Neuron (in vitro differentiated cells): ENCODE data around the gene PLEKHJ1.

ENCODE experiments used
- H2AFZ ChIP-seq: one replicate; pipeline ENCODE4 v1.6.1; 2013; ENCODE audit warnings: low read depth, mild to moderate bottlenecking, inconsistent platforms, low read length, moderate library complexity
- H3K27me3 ChIP-seq: one replicate; pipeline ENCODE4 v1.6.1; 2013; ENCODE audit warnings: low read length; ENCODE audit not compliant: insufficient read depth
- H3K36me3 ChIP-seq: one replicate; pipeline ENCODE4 v1.6.1; 2013; ENCODE audit warnings: low read length; ENCODE audit not compliant: insufficient read depth
- H3K4me1 ChIP-seq: one replicate; pipeline ENCODE4 v1.6.1; 2013; ENCODE audit warnings: low read length; ENCODE audit not compliant: insufficient read depth
- H3K4me3 ChIP-seq: 2 replicates; pipeline ENCODE4 v1.5.1; 2013; ENCODE audit warnings: mild to moderate bottlenecking, low read length, moderate library complexity
- H3K9me3 ChIP-seq: one replicate; pipeline ENCODE4 v1.6.1; 2013; ENCODE audit warnings: low read length

Gene PLEKHJ1

GRCh38 chr19:2274931-2275535 is 38.9 kb upstream of the PLEKHJ1 start:
- no peaks in the 10 kb centered on the region for H3K9me3 ChIP-seq
- H3K36me3 ChIP-seq = peaks cover 22% of the 10 kb centered on the region
- no peaks in the 10 kb centered on the region for H3K27me3 ChIP-seq
- no peak overlapping the region for H2AFZ ChIP-seq
- peaks cover 22% of the 10 kb centered on the region for H3K4me1 ChIP-seq
- H3K4me3 ChIP-seq = no peak overlapping the region

DNA sequence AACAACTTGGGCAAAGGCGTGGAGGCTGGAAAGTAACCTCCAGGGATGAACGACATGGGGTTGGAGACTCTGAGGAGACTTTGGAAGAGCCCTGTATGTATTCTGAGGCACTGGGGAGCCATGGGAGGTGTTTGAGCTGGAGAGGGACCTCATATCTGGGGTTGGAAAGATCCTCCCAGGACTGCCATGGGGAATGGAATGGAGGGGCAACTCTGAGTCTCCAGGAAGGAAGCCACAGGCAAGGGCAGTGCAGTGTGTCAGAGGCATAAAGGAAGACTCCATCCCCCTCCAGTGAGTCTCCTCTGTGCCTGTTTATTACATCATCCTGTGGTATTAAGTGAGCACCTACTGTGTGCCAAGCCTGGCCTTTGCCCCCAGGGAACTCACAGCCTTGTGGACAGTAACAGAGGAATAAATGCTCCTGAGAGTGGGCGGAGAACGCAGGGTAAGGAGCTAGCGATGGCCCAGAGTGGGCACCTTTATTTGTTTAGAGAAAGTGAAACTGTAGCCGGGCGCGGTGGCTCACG is 38.1 kb upstream of the PLEKHJ1 start:
- peaks cover 22% of the 10 kb centered on the region for H3K36me3 ChIP-seq
- H3K9me3 ChIP-seq = no peaks in the 10 kb centered on the region
- peaks cover 22% of the 10 kb centered on the region for H3K4me1 ChIP-seq
- no peak overlapping the region for H3K4me3 ChIP-seq
- H3K27me3 ChIP-seq = no peaks in the 10 kb centered on the region
- H2AFZ ChIP-seq = no peak overlapping the region

DNA sequence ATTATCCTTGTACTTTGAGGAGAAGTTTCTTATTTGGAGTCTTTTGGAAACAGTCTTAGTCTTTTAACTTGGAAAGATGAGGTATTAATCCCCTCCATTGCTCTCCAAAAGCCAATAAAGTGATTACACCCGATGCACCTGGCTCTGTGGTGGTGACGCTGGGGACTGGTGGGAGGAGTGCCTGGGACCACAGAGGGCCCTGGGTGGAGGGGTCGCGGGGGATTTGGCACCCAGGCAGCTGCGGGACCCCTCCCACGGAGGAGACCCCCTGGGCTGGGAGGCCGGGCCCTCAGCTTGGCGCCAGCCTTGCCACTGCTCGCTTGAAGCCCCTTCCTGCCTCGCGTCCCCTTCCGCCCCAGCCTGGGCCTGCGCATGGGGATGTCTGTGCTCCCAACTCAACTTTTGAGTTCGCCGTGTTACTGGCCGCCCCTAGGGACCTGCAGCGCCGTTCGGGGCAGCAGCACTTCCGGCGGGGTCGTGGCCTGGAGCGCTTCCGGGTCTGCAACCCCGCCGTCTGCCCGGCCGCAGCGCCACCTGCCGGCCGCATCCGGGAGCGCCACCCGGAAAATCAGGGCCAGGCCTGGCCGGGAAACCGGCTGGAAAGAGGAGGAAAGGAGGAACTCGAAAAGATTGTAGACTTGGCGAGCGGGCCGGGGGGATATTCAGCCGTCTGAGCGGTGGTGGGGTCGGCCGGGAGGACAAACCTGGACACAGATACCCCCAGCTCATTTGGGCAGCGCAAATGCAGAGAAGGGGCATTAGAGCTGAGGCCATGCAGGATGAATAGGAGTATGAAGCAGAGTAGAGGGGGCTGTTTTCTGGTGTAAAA is 37.4 kb upstream of the PLEKHJ1 start:
- Histone ChIP-seq H3K4me1 (peaks cover 24% of the 10 kb centered on the region), H3K9me3 (no peaks in the 10 kb centered on the region), H3K27me3 (no peaks in the 10 kb centered on the region), H3K4me3 (peak overlapping the region; percentile 23), H3K36me3 (peaks cover 22% of the 10 kb centered on the region), H2AFZ (no peak overlapping the region)

- no peaks in the 10 kb centered on the region for H3K9me3 ChIP-seq
- no peaks in the 10 kb centered on the region for H3K27me3 ChIP-seq
- H3K4me1 ChIP-seq = peaks cover 25% of the 10 kb centered on the region
- no peak overlapping the region for H2AFZ ChIP-seq
- peaks cover 22% of the 10 kb centered on the region for H3K36me3 ChIP-seq
- H3K4me3 ChIP-seq = peak overlapping the region; percentile 96
These were observed 35.3 kb upstream of the PLEKHJ1 start for GRCh38 chr19:2271234-2272103.

DNA sequence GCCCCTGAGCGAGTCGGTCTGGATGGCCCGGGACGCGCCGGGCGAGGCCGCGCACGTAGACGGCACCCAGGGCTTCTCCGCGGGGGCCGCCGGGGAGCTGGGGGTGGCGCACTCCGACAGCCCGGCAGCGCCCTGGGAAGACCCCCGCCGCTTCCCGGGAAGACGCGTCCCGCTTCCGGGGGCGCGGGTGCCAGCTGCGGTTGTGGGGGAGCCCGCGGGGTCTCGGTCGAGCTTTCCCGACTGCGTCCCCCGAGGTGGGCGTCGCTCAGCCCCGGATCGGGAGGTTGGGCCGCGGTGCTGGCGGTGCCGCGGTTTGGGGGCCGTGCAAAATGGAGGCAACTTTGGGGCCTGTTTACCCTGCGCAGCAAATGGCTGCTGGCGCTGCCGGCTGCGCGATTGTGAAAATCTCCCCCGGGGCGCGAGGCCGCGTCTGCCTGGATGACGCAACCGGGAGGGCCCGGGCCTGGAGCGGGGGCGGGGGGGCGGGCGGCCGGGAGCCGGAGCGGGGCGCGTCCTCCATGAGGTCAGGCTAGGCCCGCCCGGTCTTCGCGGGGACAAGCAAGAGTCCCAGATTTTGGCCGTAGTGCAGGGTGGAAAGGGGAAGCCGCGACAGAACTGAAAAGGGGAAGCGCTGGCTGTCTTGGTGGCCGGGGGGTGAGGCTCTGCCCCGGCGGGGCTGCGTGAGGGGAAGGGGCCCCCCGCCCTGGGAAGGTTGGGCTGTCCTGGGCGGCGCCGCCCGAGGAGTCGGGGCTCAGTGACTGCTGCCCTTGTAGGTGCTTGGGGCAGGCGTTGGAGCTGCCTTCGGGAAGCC is 34.5 kb upstream of the PLEKHJ1 start:
- Histone ChIP-seq H2AFZ (no peak overlapping the region), H3K27me3 (no peaks in the 10 kb centered on the region), H3K36me3 (peaks cover 22% of the 10 kb centered on the region), H3K4me3 (peak overlapping the region; percentile 96), H3K9me3 (no peaks in the 10 kb centered on the region), H3K4me1 (peaks cover 25% of the 10 kb centered on the region)

GRCh38 chr19:2270157-2270422 is 34.0 kb upstream of the PLEKHJ1 start:
- H3K9me3 ChIP-seq = no peaks in the 10 kb centered on the region

GRCh38 chr19:2269244-2270156 is 33.4 kb upstream of the PLEKHJ1 start:
- peak overlapping the region; percentile 88 for H2AFZ ChIP-seq
- H3K4me1 ChIP-seq = peaks cover 21% of the 10 kb centered on the region
- no peaks in the 10 kb centered on the region for H3K27me3 ChIP-seq
- H3K4me3 ChIP-seq = peak overlapping the region; percentile 96
- H3K36me3 ChIP-seq = peaks cover 22% of the 10 kb centered on the region
- no peaks in the 10 kb centered on the region for H3K9me3 ChIP-seq

More at GRCh38 chr19:2270157-2270422, 34.0 kb upstream of the PLEKHJ1 start:
- no peak overlapping the region for H2AFZ ChIP-seq
- H3K4me1 ChIP-seq = peaks cover 21% of the 10 kb centered on the region
- peaks cover 22% of the 10 kb centered on the region for H3K36me3 ChIP-seq
- H3K4me3 ChIP-seq = peak overlapping the region; percentile 96
- H3K27me3 ChIP-seq = no peaks in the 10 kb centered on the region

GRCh38 chr19:2268861-2269243 is 32.7 kb upstream of the PLEKHJ1 start:
- peaks cover 19% of the 10 kb centered on the region for H3K4me1 ChIP-seq
- peak overlapping the region; percentile 88 for H2AFZ ChIP-seq

DNA sequence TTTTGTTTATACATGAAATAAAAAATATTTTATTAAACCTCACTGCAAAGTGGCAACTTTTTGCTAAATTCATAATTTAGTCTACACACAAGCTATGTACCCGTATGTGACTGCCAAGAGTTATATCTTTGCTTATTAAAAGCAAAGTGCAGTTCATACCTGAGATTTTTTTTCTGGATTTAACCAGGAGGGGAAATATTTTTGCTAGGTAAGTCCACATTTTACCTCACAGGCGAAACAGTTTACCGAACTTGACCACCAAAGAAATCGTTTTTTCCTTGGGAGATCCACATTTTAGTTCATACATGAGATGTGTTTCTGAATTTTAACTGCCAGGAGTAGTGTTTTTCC is 32.3 kb upstream of the PLEKHJ1 start:
- Histone ChIP-seq H3K36me3 (peaks cover 18% of the 10 kb centered on the region), H3K27me3 (no peaks in the 10 kb centered on the region), H3K4me1 (peaks cover 17% of the 10 kb centered on the region), H2AFZ (peak overlapping the region; percentile 88), H3K9me3 (no peaks in the 10 kb centered on the region), H3K4me3 (peak overlapping the region; percentile 90)

More at GRCh38 chr19:2268861-2269243, 32.7 kb upstream of the PLEKHJ1 start:
- Histone ChIP-seq H3K36me3 (peaks cover 20% of the 10 kb centered on the region), H3K9me3 (no peaks in the 10 kb centered on the region), H3K27me3 (no peaks in the 10 kb centered on the region), H3K4me3 (peak overlapping the region; percentile 90)

- H3K9me3 ChIP-seq = no peaks in the 10 kb centered on the region
- H3K4me1 ChIP-seq = peaks cover 6% of the 10 kb centered on the region
- peaks cover 3% of the 10 kb centered on the region for H3K36me3 ChIP-seq
- H3K27me3 ChIP-seq = no peaks in the 10 kb centered on the region
- H3K4me3 ChIP-seq = no peak overlapping the region
- H2AFZ ChIP-seq = no peak overlapping the region
These were observed 30.3 kb upstream of the PLEKHJ1 start for GRCh38 chr19:2266183-2266993.

DNA sequence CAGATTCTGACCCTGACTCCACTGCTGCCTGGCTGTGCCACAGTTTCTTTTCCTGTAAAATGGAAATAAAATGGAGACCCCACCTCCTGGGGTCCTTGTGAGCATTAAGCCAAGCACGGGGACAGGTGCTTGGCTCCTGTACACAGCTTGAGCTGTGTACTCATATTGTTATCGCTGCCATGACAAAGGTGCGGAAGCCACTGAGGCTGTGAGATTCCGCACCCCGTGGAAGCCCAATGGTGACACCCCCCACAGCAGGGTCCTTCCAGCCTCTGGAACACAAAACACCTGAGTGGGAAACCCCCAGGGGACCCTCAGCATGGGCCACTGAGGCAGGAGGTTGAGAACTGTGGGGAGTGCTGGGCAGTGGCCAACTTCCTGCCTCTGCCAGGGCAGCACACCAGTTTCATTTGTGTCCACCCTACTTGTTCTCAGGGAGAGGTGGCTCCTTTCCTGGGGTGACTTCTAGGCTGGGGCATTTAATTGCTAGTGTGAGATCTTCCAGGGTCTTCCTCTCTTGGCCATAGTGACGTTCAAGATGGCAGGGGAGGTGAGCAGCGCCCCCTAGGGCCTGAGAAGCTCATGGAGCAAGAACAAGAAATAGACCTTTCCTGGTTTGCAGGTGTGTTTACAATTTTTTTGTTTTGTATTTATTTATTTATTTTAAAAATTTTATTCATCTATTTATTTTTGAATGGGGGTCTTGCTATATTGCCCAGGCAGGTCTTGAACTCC is 25.5 kb upstream of the PLEKHJ1 start:
- H3K36me3 ChIP-seq = no peaks in the 10 kb centered on the region
- peaks cover 2% of the 10 kb centered on the region for H3K27me3 ChIP-seq
- H3K4me3 ChIP-seq = no peak overlapping the region
- H3K9me3 ChIP-seq = no peaks in the 10 kb centered on the region
- no peaks in the 10 kb centered on the region for H3K4me1 ChIP-seq
- H2AFZ ChIP-seq = no peak overlapping the region
